ENCODE data around the gene TMIGD3. TPM values are rescaled to one million over a fixed set of nuclear protein-coding genes. Genes with fewer than 3 reads are reported as not detected.

TMIGD3 gene
- total RNA-seq, 2 donors from 2014 or later = 1.0 TPM; not detected in 1

DNA sequence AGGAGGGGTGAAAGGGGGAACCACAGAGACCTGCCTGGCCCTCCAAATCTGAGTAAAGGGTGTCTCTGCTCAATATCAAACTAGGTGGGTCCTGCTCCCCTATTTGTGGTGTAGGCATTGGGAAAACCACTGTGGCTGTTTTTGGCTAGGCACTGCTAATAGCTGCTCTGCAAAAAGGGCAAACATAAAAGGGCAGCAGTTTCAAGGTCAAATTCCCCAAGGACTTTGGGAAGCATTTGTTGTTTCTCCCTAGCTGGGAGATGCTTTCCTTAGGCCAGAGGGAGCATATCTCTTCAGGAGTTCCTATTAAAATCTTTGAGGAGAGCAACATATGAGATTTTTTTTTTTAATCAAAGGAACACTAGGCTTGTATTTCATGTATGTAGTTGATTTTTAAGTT, 27.2 kb downstream of the TMIGD3 start:
- Histone ChIP-seq H3K4me3 (no peak overlapping the region), H3K9me3 (no peaks in the 10 kb centered on the region), H3K27me3 (no peaks in the 10 kb centered on the region), H3K36me3 (replicated peaks in 1 of 2; ENCODE audit: insufficient read depth in 1 of 2, low read depth in 2 of 2) (no peaks in the 10 kb centered on the region), H3K27ac (peak overlapping the region in 1 of 4 donors; percentile 21), H3K4me1 (no peaks in the 10 kb centered on the region)
- TF ChIP-seq, protein P1, sequence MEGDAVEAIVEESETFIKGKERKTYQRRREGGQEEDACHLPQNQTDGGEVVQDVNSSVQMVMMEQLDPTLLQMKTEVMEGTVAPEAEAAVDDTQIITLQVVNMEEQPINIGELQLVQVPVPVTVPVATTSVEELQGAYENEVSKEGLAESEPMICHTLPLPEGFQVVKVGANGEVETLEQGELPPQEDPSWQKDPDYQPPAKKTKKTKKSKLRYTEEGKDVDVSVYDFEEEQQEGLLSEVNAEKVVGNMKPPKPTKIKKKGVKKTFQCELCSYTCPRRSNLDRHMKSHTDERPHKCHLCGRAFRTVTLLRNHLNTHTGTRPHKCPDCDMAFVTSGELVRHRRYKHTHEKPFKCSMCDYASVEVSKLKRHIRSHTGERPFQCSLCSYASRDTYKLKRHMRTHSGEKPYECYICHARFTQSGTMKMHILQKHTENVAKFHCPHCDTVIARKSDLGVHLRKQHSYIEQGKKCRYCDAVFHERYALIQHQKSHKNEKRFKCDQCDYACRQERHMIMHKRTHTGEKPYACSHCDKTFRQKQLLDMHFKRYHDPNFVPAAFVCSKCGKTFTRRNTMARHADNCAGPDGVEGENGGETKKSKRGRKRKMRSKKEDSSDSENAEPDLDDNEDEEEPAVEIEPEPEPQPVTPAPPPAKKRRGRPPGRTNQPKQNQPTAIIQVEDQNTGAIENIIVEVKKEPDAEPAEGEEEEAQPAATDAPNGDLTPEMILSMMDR (IDR thresholded peaks at IDR 0.05) = no peak
- TF ChIP-seq POLR2A (IDR thresholded peaks at IDR 0.05) = no peak
- DNase-seq (no peak), ATAC-seq (no peak)
- intact Hi-C loops (cut with DNase I) = no loop called here

DNA sequence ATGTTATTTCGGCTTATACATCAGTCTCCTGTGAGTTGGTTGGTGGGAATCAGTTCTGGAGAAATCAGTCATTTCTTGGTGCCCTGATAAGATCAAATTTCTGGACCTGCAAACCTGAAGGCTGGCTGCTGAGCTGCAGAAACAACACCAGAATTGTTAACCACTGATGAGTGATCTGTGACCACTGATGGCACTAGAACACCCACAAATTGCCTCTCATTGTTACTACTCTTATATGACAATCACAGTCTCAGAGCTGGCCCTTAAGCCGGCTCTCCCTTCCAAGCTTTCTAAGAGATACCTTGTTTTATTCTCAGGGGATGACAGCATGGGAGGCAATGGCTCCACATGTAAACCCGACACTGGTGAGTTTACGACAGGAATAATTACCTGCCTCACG, 27.7 kb downstream of the TMIGD3 start:
- no peaks in the 10 kb centered on the region for H3K9me3 ChIP-seq
- H3K4me3 ChIP-seq = no peak overlapping the region
- H3K4me1 ChIP-seq = no peaks in the 10 kb centered on the region
- no peak overlapping the region for H3K27ac ChIP-seq
- TF ChIP-seq POLR2A (IDR thresholded peaks at IDR 0.05) = no peak
- TF ChIP-seq, protein P1 (IDR thresholded peaks at IDR 0.05) = no peak
- no peaks in the 10 kb centered on the region for H3K27me3 ChIP-seq
- H3K36me3 ChIP-seq (replicated peaks in 1 of 2; ENCODE audit: insufficient read depth in 1 of 2, low read depth in 2 of 2) = no peaks in the 10 kb centered on the region
- intact Hi-C loops (cut with DNase I) = no loop called here
- DNase-seq (no peak), ATAC-seq (no peak)
- 89 to 91% methylated on average over 5 of the region's 5 CpGs for WGBS, 2 donors

DNA sequence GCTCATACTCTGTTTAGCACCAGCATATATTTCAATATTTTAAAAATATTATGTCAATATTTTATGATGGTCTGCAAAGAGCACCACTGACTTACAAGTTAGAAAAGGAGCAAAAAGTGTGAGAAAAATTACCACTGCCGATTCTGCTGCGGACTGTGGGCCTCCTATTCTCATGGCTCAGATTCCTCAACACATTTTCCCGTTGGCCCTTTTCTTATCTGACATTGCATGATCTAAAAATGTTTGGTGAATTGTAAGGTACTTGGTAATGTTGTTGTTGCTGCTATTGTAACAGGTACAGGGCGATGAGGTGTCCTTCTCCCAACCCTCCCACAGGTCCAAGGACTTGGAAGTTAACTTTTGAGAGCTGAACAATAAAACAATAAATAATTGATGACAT, 28.9 kb downstream of the TMIGD3 start:
- 69 to 79% methylated on average over 4 of the region's 4 CpGs for WGBS, 2 donors
- TF ChIP-seq POLR2A (IDR thresholded peaks at IDR 0.05) = no peak
- TF ChIP-seq, protein P1 (IDR thresholded peaks at IDR 0.05) = no peak
- intact Hi-C loops (cut with DNase I) = no loop called here
- no peak overlapping the region for H3K4me3 ChIP-seq
- DNase-seq = no peak
- H3K9me3 ChIP-seq = no peaks in the 10 kb centered on the region
- peak overlapping the region in 1 of 4 donors; percentile 57 for H3K27ac ChIP-seq
- H3K27me3 ChIP-seq = no peaks in the 10 kb centered on the region
- H3K4me1 ChIP-seq = no peaks in the 10 kb centered on the region
- ATAC-seq = no peak
- no peaks in the 10 kb centered on the region for H3K36me3 ChIP-seq (replicated peaks in 1 of 2; ENCODE audit: insufficient read depth in 1 of 2, low read depth in 2 of 2)

DNA sequence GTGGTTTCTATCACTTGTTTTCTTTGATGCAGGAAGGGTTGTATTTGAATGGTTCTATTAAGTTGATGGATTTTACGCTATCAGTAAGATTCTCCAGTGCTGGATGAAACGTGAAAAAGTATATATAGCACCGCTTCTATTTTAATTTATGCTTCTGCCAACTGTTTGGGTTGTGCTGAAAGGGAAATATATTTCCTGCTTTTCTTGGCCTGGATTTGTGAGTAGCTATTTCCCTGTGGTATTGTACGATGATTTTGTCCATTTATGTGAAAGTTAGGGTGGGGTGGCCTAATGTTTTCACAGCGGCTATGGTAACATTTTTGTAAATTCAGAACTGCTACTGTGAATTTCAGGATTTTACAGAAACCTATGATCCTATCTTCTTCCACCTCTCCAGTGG, 29.3 kb downstream of the TMIGD3 start:
- peak overlapping the region in 2 of 4 donors; percentile 3 to 57 for H3K27ac ChIP-seq
- no peak for DNase-seq

DNA sequence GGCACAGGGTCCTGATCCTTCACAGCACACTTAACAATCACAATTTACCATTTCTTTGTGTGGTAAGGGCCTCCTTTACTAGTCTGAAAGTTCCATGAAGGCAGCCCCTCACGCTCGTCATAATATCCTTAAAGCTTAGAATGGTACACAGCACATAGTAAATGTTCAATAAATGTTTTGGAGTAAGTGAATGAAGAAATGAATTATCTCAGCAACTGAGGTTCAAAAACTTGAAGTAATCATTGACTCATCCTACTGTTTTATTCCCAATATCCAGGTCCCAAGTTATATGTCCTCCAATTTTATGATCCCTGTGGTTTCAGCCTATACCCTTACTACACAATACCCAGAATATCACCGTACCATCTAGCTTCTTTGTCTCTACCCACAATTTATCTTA, 31.9 kb downstream of the TMIGD3 start:
- DNase-seq = no peak
- Histone ChIP-seq H3K9me3 (no peaks in the 10 kb centered on the region), H3K27me3 (no peaks in the 10 kb centered on the region), H3K4me3 (no peak overlapping the region), H3K27ac (peak overlapping the region in 1 of 4 donors; percentile 21), H3K4me1 (peaks cover 8% of the 10 kb centered on the region), H3K36me3 (replicated peaks in 1 of 2; ENCODE audit: insufficient read depth in 1 of 2, low read depth in 2 of 2) (no peaks in the 10 kb centered on the region)
- TF ChIP-seq POLR2A (IDR thresholded peaks at IDR 0.05) = no peak
- TF ChIP-seq, protein P1 (IDR thresholded peaks at IDR 0.05) = no peak
- 87 to 97% methylated on average over 3 of the region's 3 CpGs for WGBS, 2 donors
- no peak for ATAC-seq
- intact Hi-C loops (cut with DNase I) = no loop called here

More for the DNA sequence above, 29.3 kb downstream of the TMIGD3 start:
- H3K27me3 ChIP-seq = no peaks in the 10 kb centered on the region
- no peak for ATAC-seq
- TF ChIP-seq POLR2A (IDR thresholded peaks at IDR 0.05) = peak in 1 of 3 donors; percentile 2
- TF ChIP-seq, protein P1 (IDR thresholded peaks at IDR 0.05) = no peak
- intact Hi-C loops (cut with DNase I) = no loop called here
- no peak overlapping the region for H3K4me3 ChIP-seq
- no peaks in the 10 kb centered on the region for H3K36me3 ChIP-seq (replicated peaks in 1 of 2; ENCODE audit: insufficient read depth in 1 of 2, low read depth in 2 of 2)
- H3K4me1 ChIP-seq = no peaks in the 10 kb centered on the region
- WGBS, 2 donors = 61 to 85% methylated on average over 5 of the region's 5 CpGs
- H3K9me3 ChIP-seq = no peaks in the 10 kb centered on the region
